H9 (cell line): ENCODE data around the gene SLC25A24. TPM values are rescaled to one million over a fixed set of nuclear protein-coding genes. Genes with fewer than 3 reads are reported as not detected.

Experiments used
- DNase-seq: peaks from one replicate; pipeline ENCODE4 v3.0.0-alpha.2; 2017
- H2AFZ ChIP-seq: one replicate; pipeline ENCODE4 v1.6.1; 2013; ENCODE audit warnings: mild to moderate bottlenecking, low read length, control low read depth, moderate library complexity
- H2AK5ac ChIP-seq: 2 replicates; pipeline ENCODE4 v1.6.1; 2013; ENCODE audit warnings: low read length, control low read depth, mixed read lengths; ENCODE audit not compliant: insufficient read length
- H2BK120ac ChIP-seq: one replicate; pipeline ENCODE4 v1.6.1; 2013; ENCODE audit warnings: low read depth, mild to moderate bottlenecking, low read length, control low read depth, inconsistent platforms; ENCODE audit not compliant: poor library complexity, severe bottlenecking
- H2BK12ac ChIP-seq: 2 replicates; pipeline ENCODE4 v1.6.1; 2013; ENCODE audit warnings: low read length, control low read depth, mixed read lengths, low read depth; ENCODE audit not compliant: insufficient read length
- H2BK15ac ChIP-seq: 2 replicates; pipeline ENCODE4 v1.6.1; 2013; ENCODE audit warnings: low read depth, low read length, control low read depth
- H2BK20ac ChIP-seq: one replicate; pipeline ENCODE4 v1.6.1; 2013; ENCODE audit warnings: low read depth, mild to moderate bottlenecking, low read length, control low read depth, inconsistent platforms; ENCODE audit not compliant: poor library complexity, severe bottlenecking
- H2BK5ac ChIP-seq: 2 replicates; pipeline ENCODE4 v1.6.1; 2013; ENCODE audit warnings: low read length, control low read depth, mixed read lengths; ENCODE audit not compliant: insufficient read length
- H3K14ac ChIP-seq: 2 replicates; pipeline ENCODE4 v1.6.1; 2013; ENCODE audit warnings: low read length, control low read depth; ENCODE audit not compliant: insufficient read depth
- H3K18ac ChIP-seq: 2 replicates; pipeline ENCODE4 v1.6.1; 2013; ENCODE audit warnings: low read depth, mild to moderate bottlenecking, mixed read lengths, low read length, control low read depth; ENCODE audit not compliant: insufficient read length
- H3K23ac ChIP-seq: 2 replicates; pipeline ENCODE4 v1.6.1; 2013; ENCODE audit warnings: low read length, control low read depth, mixed read lengths, low read depth; ENCODE audit not compliant: insufficient read length
- H3K23me2 ChIP-seq: 2 replicates; pipeline ENCODE4 v1.6.1; 2013; ENCODE audit warnings: low read depth, mild to moderate bottlenecking, mixed read lengths, low read length, control low read depth; ENCODE audit not compliant: insufficient read length, poor library complexity, severe bottlenecking
- H3K27ac ChIP-seq: 2 replicates; pipeline ENCODE4 v1.5.1; 2013; ENCODE audit warnings: low read length, control low read depth, mixed read lengths, low read depth; ENCODE audit not compliant: insufficient read length
- H3K27me3 ChIP-seq: 2 replicates; pipeline ENCODE4 v1.6.1; 2013; ENCODE audit warnings: low read length, control low read depth, inconsistent platforms; ENCODE audit not compliant: insufficient read depth
- H3K4ac ChIP-seq: 2 replicates; pipeline ENCODE4 v1.6.1; 2013; ENCODE audit warnings: low read depth, mild to moderate bottlenecking, control low read depth, inconsistent platforms, low read length, moderate library complexity
- H3K4me1 ChIP-seq: 2 replicates; pipeline ENCODE4 v1.6.1; 2013; ENCODE audit warnings: low read length, control low read depth, inconsistent platforms; ENCODE audit not compliant: insufficient read depth
- H3K4me2 ChIP-seq: 2 replicates; pipeline ENCODE4 v1.6.1; 2013; ENCODE audit warnings: low read length, control low read depth, mixed read lengths; ENCODE audit not compliant: insufficient read length, insufficient read depth
- H3K56ac ChIP-seq: 2 replicates; pipeline ENCODE4 v1.6.1; 2013; ENCODE audit warnings: low read depth, mild to moderate bottlenecking, mixed read lengths, low read length, control low read depth; ENCODE audit not compliant: insufficient read length
- H3K79me1 ChIP-seq: 2 replicates; pipeline ENCODE4 v1.6.1; 2013; ENCODE audit warnings: low read depth, mild to moderate bottlenecking, moderate library complexity, low read length, control low read depth, inconsistent platforms; ENCODE audit not compliant: insufficient read depth, poor library complexity, severe bottlenecking
- H3K79me2 ChIP-seq: 2 replicates; pipeline ENCODE4 v1.6.1; 2013; ENCODE audit warnings: low read length, control low read depth, inconsistent platforms; ENCODE audit not compliant: insufficient read depth
- H3K9ac ChIP-seq: 2 replicates; pipeline ENCODE4 v1.6.1; 2013; ENCODE audit warnings: low read length, control low read depth, mixed read lengths; ENCODE audit not compliant: insufficient read length; ENCODE audit errors: extremely low read depth
- H3K9me3 ChIP-seq: one replicate; pipeline ENCODE4 v1.6.1; 2013; ENCODE audit warnings: low read depth, low read length, inconsistent platforms; ENCODE audit not compliant: control insufficient read depth
- H3T11ph ChIP-seq: one replicate; pipeline ENCODE4 v1.6.1; 2013; ENCODE audit warnings: mild to moderate bottlenecking, low read length, control low read depth, inconsistent platforms
- H4K20me1 ChIP-seq: one replicate; pipeline ENCODE4 v1.6.1; 2013; ENCODE audit not compliant: control insufficient read depth, insufficient read length, insufficient read depth
- H4K5ac ChIP-seq: 2 replicates; pipeline ENCODE4 v1.6.1; 2013; ENCODE audit warnings: low read depth, mild to moderate bottlenecking, mixed read lengths, low read length, control low read depth; ENCODE audit not compliant: insufficient read length
- H4K8ac ChIP-seq: replicated peaks from 2 replicates; pipeline ENCODE4 v1.6.1; 2013; ENCODE audit warnings: low read length, control low read depth, mixed read lengths, low read depth; ENCODE audit not compliant: insufficient read length
- H4K91ac ChIP-seq: 2 replicates; pipeline ENCODE4 v1.6.1; 2013; ENCODE audit warnings: low read depth, mild to moderate bottlenecking, moderate library complexity, mixed read lengths, low read length, control low read depth; ENCODE audit not compliant: insufficient read length
- H3K27ac Mint-ChIP-seq, 3 experiments: 2 replicates in 2 of 3; 3 replicates in 1 of 3; pipeline ENCODE4 v1.8.0; 2020 to 2021; ENCODE audit warnings: mixed read lengths in 3 of 3, mild to moderate bottlenecking in 1 of 3, moderate library complexity in 1 of 3
- H3K27me3 Mint-ChIP-seq: 2 replicates; pipeline ENCODE4 v1.8.0; 2021; ENCODE audit warnings: low read depth, mild to moderate bottlenecking, moderate library complexity, mixed read lengths
- H3K36me3 Mint-ChIP-seq, 3 experiments: 2 replicates in 2 of 3; 3 replicates in 1 of 3; pipeline ENCODE4 v1.8.0; 2020 to 2021; ENCODE audit warnings: low read depth in 3 of 3, mixed read lengths in 3 of 3; ENCODE audit not compliant: insufficient read depth in 1 of 3
- H3K4me1 Mint-ChIP-seq, 2 experiments: 2 replicates each; pipeline ENCODE4 v1.8.0; 2020; ENCODE audit warnings: mixed read lengths in 2 of 2
- H3K4me3 Mint-ChIP-seq, 2 experiments: 2 replicates in 1 of 2; 3 replicates in 1 of 2; pipeline ENCODE4 v1.8.0; 2020 to 2021; ENCODE audit warnings: mild to moderate bottlenecking in 2 of 2, mixed read lengths in 2 of 2, moderate library complexity in 1 of 2
- H3K9me3 Mint-ChIP-seq, 2 experiments: 2 replicates in 1 of 2; 3 replicates in 1 of 2; pipeline ENCODE4 v1.8.0; 2020; ENCODE audit warnings: mild to moderate bottlenecking in 2 of 2, mixed read lengths in 2 of 2, moderate library complexity in 1 of 2
- CTCF ChIP-seq: fragments of 200-600 bp; sonication (generic); conservative IDR thresholded peaks from 3 replicates; pipeline ENCODE4 v1.8.0; 2021; ENCODE audit warnings: antibody characterized with exemption, mild to moderate bottlenecking
- WGBS: extraction: QIAGEN DNeasy Blood & Tissue Kit; methylation state at CpG from one replicate; pipeline ENCODE4 v1.1.7; 2013; ENCODE audit warnings: missing lambda C conversion rate, low lambda C conversion rate, mixed read lengths; ENCODE audit not compliant: insufficient read length; ENCODE audit errors: extremely low coverage; 5-methylcytosine and 5-hydroxymethylcytosine counted together
- total RNA-seq: library from RNA; stranded (reverse); gene quantifications from 2 replicates; pipeline ENCODE4 v1.2.1, GENCODE V29; 2021

The SLC25A24 gene
- total RNA-seq, 1 experiment from 2014 or later: 35.1 TPM

- no peak overlapping the region for H3K4me2 ChIP-seq
- no peaks in the 10 kb centered on the region for H3K27me3 ChIP-seq
- no CpG with 5 or more reads among the region's 1 CpG for whole genome bisulfite sequencing
- H4K91ac ChIP-seq: no peak overlapping the region
- no peak overlapping the region for H2BK12ac ChIP-seq
- H3K4me1 ChIP-seq: no peaks in the 10 kb centered on the region
- Mint-ChIP-seq H3K4me1 (no peaks in the 10 kb centered on the region), H3K9me3 (no peaks in the 10 kb centered on the region), H3K27ac (no peak overlapping the region), H3K4me3 (no peak overlapping the region), H3K36me3 (no peaks in the 10 kb centered on the region), H3K27me3 (peaks cover 2% of the 10 kb centered on the region; the same call in 1 of the 2 replicates)
- no peak overlapping the region for H4K5ac ChIP-seq
- H3T11ph ChIP-seq: no peak overlapping the region
- H3K18ac ChIP-seq: no peak overlapping the region
- no peak overlapping the region for H2BK20ac ChIP-seq
- H4K20me1 ChIP-seq: no peaks in the 10 kb centered on the region
- no peak overlapping the region for H2AK5ac ChIP-seq
- H3K4ac ChIP-seq: no peak overlapping the region
- no peak overlapping the region for H3K14ac ChIP-seq
- no peak overlapping the region for H2AFZ ChIP-seq
- H3K56ac ChIP-seq: no peak overlapping the region
- no peak for DNase-seq
- no peaks in the 10 kb centered on the region for H3K9me3 ChIP-seq
- no peak overlapping the region for H2BK5ac ChIP-seq
- no peak overlapping the region for H2BK15ac ChIP-seq
- H3K9ac ChIP-seq: no peak overlapping the region
- no peak overlapping the region for H2BK120ac ChIP-seq
- no peak for TF ChIP-seq CTCF
- H4K8ac ChIP-seq: no peak overlapping the region
- no peaks in the 10 kb centered on the region for H3K79me1 ChIP-seq
- no peak overlapping the region for H3K27ac ChIP-seq
- no peaks in the 10 kb centered on the region for H3K79me2 ChIP-seq
- H3K23me2 ChIP-seq: no peaks in the 10 kb centered on the region
- no peak overlapping the region for H3K23ac ChIP-seq
These were observed 110.7 kb downstream of the SLC25A24 start for GRCh38 chr1:108089477-108089876.
